ENCODE measurements around the gene FILIP1.
A peak's percentile ranks its signal among the peaks of the same experiment; 100 is the strongest.

The FILIP1 gene

GRCh38 chr6:75275067-75275466 lies 218.5 kb downstream of the FILIP1 start:
- no peaks in the 10 kb centered on the region for H3F3A ChIP-seq (ENCODE audit: low read depth)
- no peak for TF ChIP-seq CTCF (conservative IDR thresholded peaks at IDR 0.05; ENCODE audit: low read length)
- no peak for TF ChIP-seq EZH2phosphoT487 (IDR thresholded peaks at IDR 0.05; ENCODE audit: borderline replicate concordance)
- no peak overlapping the region for H3K4me3 ChIP-seq (ENCODE audit: low read length, poor library complexity, severe bottlenecking)
- H3K79me2 ChIP-seq (ENCODE audit: insufficient read depth, low read length): peaks cover 96% of the 10 kb centered on the region
- H3K9ac ChIP-seq (ENCODE audit: low read depth, low read length, poor library complexity, severe bottlenecking): no peak overlapping the region
- H3K9me3 ChIP-seq (ENCODE audit: insufficient read depth, low read depth, low read length): peaks cover 5% of the 10 kb centered on the region; the same call in 1 of the 2 replicates
- H3K4me1 ChIP-seq (ENCODE audit: insufficient read depth, low read length, poor library complexity, severe bottlenecking): peaks cover 40% of the 10 kb centered on the region
- H4K20me1 ChIP-seq (ENCODE audit: insufficient read depth, low read length, poor library complexity, severe bottlenecking): peaks cover 45% of the 10 kb centered on the region
- H3K27me3 ChIP-seq (ENCODE audit: insufficient read depth, low read length, poor library complexity, severe bottlenecking): no peaks in the 10 kb centered on the region
- peak overlapping the region; percentile 74 for H3K4me2 ChIP-seq (ENCODE audit: low read depth, low read length, poor library complexity, severe bottlenecking)
- H3K9me2 ChIP-seq (replicated peaks; ENCODE audit: low read depth, low read length): no peaks in the 10 kb centered on the region
- H2AFZ ChIP-seq (ENCODE audit: low read length): no peak overlapping the region
- H3K36me3 ChIP-seq (ENCODE audit: insufficient read depth, low read length): peaks cover 22% of the 10 kb centered on the region

GRCh38 chr6:75273009-75273408 lies 220.6 kb downstream of the FILIP1 start:
- no peaks in the 10 kb centered on the region for H3F3A ChIP-seq (ENCODE audit: low read depth)
- TF ChIP-seq EZH2phosphoT487 (IDR thresholded peaks at IDR 0.05; ENCODE audit: borderline replicate concordance) (no peak), CTCF (conservative IDR thresholded peaks at IDR 0.05; ENCODE audit: low read length) (no peak)
- H2AFZ ChIP-seq (ENCODE audit: low read length): no peak overlapping the region
- H3K79me2 ChIP-seq (ENCODE audit: insufficient read depth, low read length): peaks cover 92% of the 10 kb centered on the region
- no peak overlapping the region for H3K4me3 ChIP-seq (ENCODE audit: low read length, poor library complexity, severe bottlenecking)
- H3K9ac ChIP-seq (ENCODE audit: low read depth, low read length, poor library complexity, severe bottlenecking): peak overlapping the region; percentile 63
- peaks cover 25% of the 10 kb centered on the region for H3K4me1 ChIP-seq (ENCODE audit: insufficient read depth, low read length, poor library complexity, severe bottlenecking)
- H4K20me1 ChIP-seq (ENCODE audit: insufficient read depth, low read length, poor library complexity, severe bottlenecking): peaks cover 40% of the 10 kb centered on the region
- H3K9me3 ChIP-seq (ENCODE audit: insufficient read depth, low read depth, low read length): peaks cover 5% of the 10 kb centered on the region; the same call in 1 of the 2 replicates
- no peak overlapping the region for H3K4me2 ChIP-seq (ENCODE audit: low read depth, low read length, poor library complexity, severe bottlenecking)
- H3K36me3 ChIP-seq (ENCODE audit: insufficient read depth, low read length): peaks cover 22% of the 10 kb centered on the region
- H3K27me3 ChIP-seq (ENCODE audit: insufficient read depth, low read length, poor library complexity, severe bottlenecking): no peaks in the 10 kb centered on the region
- no peaks in the 10 kb centered on the region for H3K9me2 ChIP-seq (replicated peaks; ENCODE audit: low read depth, low read length)

- peaks cover 39% of the 10 kb centered on the region for H4K20me1 ChIP-seq (ENCODE audit: insufficient read depth, low read length, poor library complexity, severe bottlenecking)
- H3K27me3 ChIP-seq (ENCODE audit: insufficient read depth, low read length, poor library complexity, severe bottlenecking): no peaks in the 10 kb centered on the region
- H3K9me2 ChIP-seq (replicated peaks; ENCODE audit: low read depth, low read length): no peaks in the 10 kb centered on the region
- H2AFZ ChIP-seq (ENCODE audit: low read length): no peak overlapping the region
- no peak for TF ChIP-seq EZH2phosphoT487 (IDR thresholded peaks at IDR 0.05; ENCODE audit: borderline replicate concordance)
- TF ChIP-seq CTCF (conservative IDR thresholded peaks at IDR 0.05; ENCODE audit: low read length): no peak
- H3K79me2 ChIP-seq (ENCODE audit: insufficient read depth, low read length): peaks cover 84% of the 10 kb centered on the region
- peaks cover 5% of the 10 kb centered on the region; the same call in 1 of the 2 replicates for H3K9me3 ChIP-seq (ENCODE audit: insufficient read depth, low read depth, low read length)
- peak overlapping the region; percentile 14 for H3K4me2 ChIP-seq (ENCODE audit: low read depth, low read length, poor library complexity, severe bottlenecking)
- no peaks in the 10 kb centered on the region for H3F3A ChIP-seq (ENCODE audit: low read depth)
- no peak overlapping the region for H3K4me3 ChIP-seq (ENCODE audit: low read length, poor library complexity, severe bottlenecking)
- H3K4me1 ChIP-seq (ENCODE audit: insufficient read depth, low read length, poor library complexity, severe bottlenecking): peaks cover 31% of the 10 kb centered on the region
- peaks cover 22% of the 10 kb centered on the region for H3K36me3 ChIP-seq (ENCODE audit: insufficient read depth, low read length)
- H3K9ac ChIP-seq (ENCODE audit: low read depth, low read length, poor library complexity, severe bottlenecking): peak overlapping the region; percentile 63
These were observed 221.3 kb downstream of the FILIP1 start for GRCh38 chr6:75272145-75272840.

Measured in Loucy (cell line).